ENCODE data around the gene ZDHHC21.
"Not testable (repeated sequence)": the region's sequence is repeated elsewhere in the genome, so short reads cannot be mapped to it uniquely, and the experiment has no call there.

The ZDHHC21 gene

GRCh38 chr9:14678776-14679175 lies 14.5 kb downstream of the ZDHHC21 start:
- DNase-seq: no peak

GRCh38 chr9:14677872-14678271 lies 15.4 kb downstream of the ZDHHC21 start:
- DNase-seq: no peak

GRCh38 chr9:14677396-14677795 lies 15.8 kb downstream of the ZDHHC21 start:
- DNase-seq: no peak

GRCh38 chr9:14674630-14675029 lies 18.6 kb downstream of the ZDHHC21 start:
- DNase-seq: no peak

GRCh38 chr9:14671377-14671776 lies 21.9 kb downstream of the ZDHHC21 start:
- no peak for DNase-seq

GRCh38 chr9:14670718-14671117 lies 22.5 kb downstream of the ZDHHC21 start:
- DNase-seq: no peak

- not testable (repeated sequence) for DNase-seq
Measured at GRCh38 chr9:14664022-14664421, 29.2 kb downstream of the ZDHHC21 start.

- DNase-seq: no peak
Measured at GRCh38 chr9:14662060-14662453, 31.2 kb downstream of the ZDHHC21 start.

- DNase-seq: no peak
Measured at GRCh38 chr9:14661421-14662059, 31.7 kb downstream of the ZDHHC21 start.

GRCh38 chr9:14660721-14661120 lies 32.5 kb downstream of the ZDHHC21 start:
- DNase-seq: no peak

- no peak for DNase-seq
Measured at GRCh38 chr9:14654932-14655331, 38.3 kb downstream of the ZDHHC21 start.

- no peak for DNase-seq
Measured at GRCh38 chr9:14653511-14653910, 39.7 kb downstream of the ZDHHC21 start.

- no peak for DNase-seq
Measured at GRCh38 chr9:14652729-14653377, 40.4 kb downstream of the ZDHHC21 start.

- no peak for DNase-seq
Measured at GRCh38 chr9:14650596-14650995, 42.6 kb downstream of the ZDHHC21 start.

- DNase-seq: no peak
Measured at GRCh38 chr9:14645648-14646047, 47.6 kb downstream of the ZDHHC21 start.

GRCh38 chr9:14640967-14641366 lies 52.3 kb downstream of the ZDHHC21 start:
- no peak for DNase-seq

GRCh38 chr9:14640294-14640693 lies 52.9 kb downstream of the ZDHHC21 start:
- no peak for DNase-seq

- no peak for DNase-seq
Measured at GRCh38 chr9:14633906-14634565, 59.2 kb downstream of the ZDHHC21 start.

- no peak for DNase-seq
Measured at GRCh38 chr9:14633148-14633547, 60.1 kb downstream of the ZDHHC21 start.

GRCh38 chr9:14627513-14627912 lies 65.7 kb downstream of the ZDHHC21 start:
- DNase-seq: no peak

GRCh38 chr9:14618836-14619420 lies 74.3 kb downstream of the ZDHHC21 start:
- no peak for DNase-seq

- DNase-seq: peak; percentile 13
Measured at GRCh38 chr9:14616188-14616982, 76.8 kb downstream of the ZDHHC21 start.

GRCh38 chr9:14608540-14608939 lies 84.7 kb downstream of the ZDHHC21 start:
- no peak for DNase-seq

Measured in DMS79 (cell line).